Head of caudate nucleus (tissue), 42 donors: Measurements from ENCODE around the gene URB1.
A peak's percentile ranks its signal among the peaks of the same experiment; 100 is the strongest.
"Not testable (repeated sequence)": the region's sequence is repeated elsewhere in the genome, so short reads cannot be mapped to it uniquely, and the experiment has no call there.

Source experiments
- DNase-seq, 42 donors: peaks; one replicate each; pipeline versions ENCODE4 v3.0.0 to v3.0.0-alpha.2; 2020 to 2021; ENCODE audit warnings: mixed read lengths in 7 of 42
- intact Hi-C: fragments of 100-400 bp; cut with DNase I; formaldehyde crosslinking; loops from one replicate; pipeline ENCODE4 v1.15.0; 2022

URB1 gene

GRCh38 chr21:32413697-32414578 lies 21.1 kb upstream of the URB1 start:
- intact Hi-C loops, result loop anchor here (5.0 to 10.0 kb wide), 2 partner anchors 51 to 188 kb away; no protein-coding TSS in a partner anchor
- DNase-seq, result peak in 5 of 42 donors; percentile 13 to 53 (median 22)

- peak in 20 of 42 donors; percentile 10 to 58 (median 41) for DNase-seq
These were observed 20.2 kb upstream of the URB1 start for GRCh38 chr21:32413015-32413504.

GRCh38 chr21:32412162-32413014 lies 19.6 kb upstream of the URB1 start, which contains the start of gene EVA1C:
TSS of gene EVA1C (plus strand) at chr21:32412706. CDS start at chr21:32412854, 148 bp downstream.
- intact Hi-C loops, result loop anchor here (5.0 to 10.0 kb wide), 2 partner anchors 52 to 190 kb away; no protein-coding TSS in a partner anchor
- peak in 40 of 42 donors; percentile 28 to 77 (median 61) for DNase-seq

More at GRCh38 chr21:32413015-32413504, 20.2 kb upstream of the URB1 start:
- intact Hi-C loops, result loop anchor here (5.0 to 10.0 kb wide), 2 partner anchors 52 to 189 kb away; no protein-coding TSS in a partner anchor

GRCh38 chr21:32411350-32412161 lies 18.7 kb upstream of the URB1 start:
- peak; percentile 77 to 93 (median 86) for DNase-seq
- intact Hi-C loops, result loop anchor here (5.0 to 10.0 kb wide), 2 partner anchors 53 to 191 kb away; no protein-coding TSS in a partner anchor

GRCh38 chr21:32410916-32411315 lies 18.1 kb upstream of the URB1 start:
- peak in 17 of 42 donors; percentile 23 to 65 (median 46) for DNase-seq
- intact Hi-C loops, result loop anchor here (5.0 to 10.0 kb wide), 2 partner anchors 54 to 191 kb away; no protein-coding TSS in a partner anchor

- no peak for DNase-seq
- intact Hi-C loops, result loop anchor here (5.0 to 10.0 kb wide), 2 partner anchors 55 to 192 kb away; no protein-coding TSS in a partner anchor
These were observed 17.5 kb upstream of the URB1 start for GRCh38 chr21:32410291-32410690.

GRCh38 chr21:32406405-32406804 lies 13.6 kb upstream of the URB1 start:
- intact Hi-C loops, result no loop called here

GRCh38 chr21:32403201-32403777 lies 10.5 kb upstream of the URB1 start:
- peak in 39 of 42 donors; percentile 21 to 87 (median 66) for DNase-seq
- intact Hi-C loops, result loop anchor here (5.0 kb wide), 1 partner anchor 194 kb away; no protein-coding TSS in a partner anchor

More at GRCh38 chr21:32406405-32406804, 13.6 kb upstream of the URB1 start:
- no peak for DNase-seq

GRCh38 chr21:32393677-32394001 lies 827 bp upstream of the URB1 start:
- DNase-seq, result no peak
- intact Hi-C loops, result no loop called here

GRCh38 chr21:32392299-32392879 lies 423 bp downstream of the URB1 start:
- no peak for DNase-seq
- intact Hi-C loops, result no loop called here

- intact Hi-C loops, result no loop called here
- no peak for DNase-seq
These were observed 1.1 kb downstream of the URB1 start for GRCh38 chr21:32391755-32392154.

- intact Hi-C loops, DNase-seq: not testable (repeated sequence)
These were observed 2.1 kb downstream of the URB1 start for GRCh38 chr21:32390537-32391224.

GRCh38 chr21:32389337-32390015 lies 3.3 kb downstream of the URB1 start:
- DNase-seq, result no peak
- intact Hi-C loops, result no loop called here

GRCh38 chr21:32388306-32388705 lies 4.5 kb downstream of the URB1 start:
- DNase-seq, result no peak
- intact Hi-C loops, result no loop called here

GRCh38 chr21:32387151-32387550 lies 5.7 kb downstream of the URB1 start:
- DNase-seq, result no peak
- intact Hi-C loops, result no loop called here

- no peak for DNase-seq
- intact Hi-C loops, result no loop called here
These were observed 6.5 kb downstream of the URB1 start for GRCh38 chr21:32386195-32386870.
